ENCODE results near the gene KLHL12. TPM values are rescaled to one million over a fixed set of nuclear protein-coding genes. Genes with fewer than 3 reads are reported as not detected.
A peak's percentile ranks its signal among the peaks of the same experiment; 100 is the strongest.

KLHL12 gene
- 52.4 and 55.8 TPM in 2 replicates for total RNA-seq (2014; rRNA removed; shearing (Covaris generic); ENCODE audit: low replicate concordance)

DNA sequence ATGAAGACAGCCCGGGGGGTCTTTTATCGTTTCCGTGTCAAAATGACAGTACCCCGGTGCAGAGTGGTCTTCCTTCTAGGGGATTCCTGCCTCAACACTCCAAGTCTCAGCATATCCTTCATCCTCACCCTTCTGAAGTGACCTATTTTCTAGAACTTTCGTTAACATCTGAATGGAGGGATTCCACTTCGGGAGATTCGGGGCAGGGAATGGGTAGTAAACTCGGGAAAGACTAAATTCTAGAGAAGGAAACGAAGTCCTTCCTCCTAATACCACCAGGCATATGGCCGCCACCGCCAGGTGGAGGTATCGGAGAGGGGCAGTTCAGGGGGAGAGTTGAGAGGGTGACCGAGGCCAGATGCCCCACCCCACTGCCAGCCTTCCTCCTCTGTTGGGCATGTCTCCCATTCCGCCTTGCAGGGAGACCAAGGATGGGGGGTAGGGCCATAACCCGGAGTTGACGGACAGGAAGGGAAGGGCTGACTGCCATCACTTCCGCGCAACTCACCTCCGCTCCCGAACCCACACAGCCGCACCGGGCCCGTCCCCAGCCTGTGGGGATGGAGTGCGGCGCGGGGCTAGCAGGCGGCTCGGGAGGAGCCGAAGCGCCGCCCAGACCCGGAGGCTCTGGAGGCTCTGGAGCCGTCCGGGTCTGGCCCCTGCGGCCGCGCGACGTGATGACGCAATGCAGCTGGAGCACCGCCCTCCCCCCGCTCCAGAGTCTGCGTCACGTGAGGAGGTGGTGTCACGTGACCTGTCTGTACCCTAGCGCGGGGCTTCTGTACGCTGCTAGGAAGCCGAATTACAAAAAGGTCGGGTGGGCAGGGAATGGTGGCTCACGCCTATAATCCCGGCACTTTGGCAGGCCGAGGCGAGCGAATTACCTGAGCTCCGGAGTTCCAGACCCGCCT is at the start of gene KLHL12:
KLHL12 (minus strand) TSS at position 654 of the 911 bp plus-strand sequence. CDS start 2,072 bp downstream, outside the sequence.
- H3K9me3 ChIP-seq (ENCODE audit: low read length): no peaks in the 10 kb centered on the region

DNA sequence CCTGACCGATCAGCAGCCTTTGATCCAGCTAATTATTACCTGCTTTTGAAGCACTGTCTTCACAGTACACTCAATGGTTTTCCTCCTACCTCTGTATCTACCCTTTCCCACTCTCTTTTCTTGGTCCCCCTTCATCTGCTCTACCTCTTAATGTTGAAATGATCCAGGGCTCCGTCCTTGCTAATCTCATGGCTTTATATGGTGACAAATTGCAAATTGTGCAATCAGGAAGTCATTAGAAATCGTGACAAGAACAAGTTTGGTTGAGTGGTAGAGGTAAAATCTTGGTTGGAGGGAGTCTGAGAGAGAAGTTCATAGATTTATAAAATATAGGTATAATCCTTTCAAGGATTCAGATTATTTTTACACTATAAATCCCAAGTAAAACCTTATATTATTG is 49.6 kb upstream of the KLHL12 start:
- H3K4me2 ChIP-seq (ENCODE audit: low read depth, low read length, poor library complexity, severe bottlenecking): peak overlapping the region; percentile 38
- no peaks in the 10 kb centered on the region for H3K36me3 ChIP-seq (ENCODE audit: insufficient read depth, low read length)
- H3K27ac ChIP-seq (ENCODE audit: low read length): no peak overlapping the region
- no peaks in the 10 kb centered on the region for H3K9me2 ChIP-seq (replicated peaks; ENCODE audit: insufficient read depth, low read length)
- 0 out of 2 replicates have a peak overlapping the region, but pooled peaks have one; percentile 8 for H3K4me3 ChIP-seq (ENCODE audit: low read length)
- no peaks in the 10 kb centered on the region for H3K79me2 ChIP-seq (ENCODE audit: low read length)
- no peak for DNase-seq
- no peaks in the 10 kb centered on the region for H4K20me1 ChIP-seq (ENCODE audit: insufficient read depth, low read depth, low read length)
- H3K4me1 ChIP-seq (ENCODE audit: low read length): peaks cover 10% of the 10 kb centered on the region
- no peak overlapping the region for H3K9ac ChIP-seq (ENCODE audit: low read length)
- H3K27me3 ChIP-seq (ENCODE audit: low read length): no peaks in the 10 kb centered on the region
- H2AFZ ChIP-seq (ENCODE audit: low read length): peak overlapping the region; percentile 81; the same call in 1 of the 2 replicates
- no peaks in the 10 kb centered on the region for H3K9me3 ChIP-seq (ENCODE audit: low read length)

More for the DNA sequence above, at the start of gene KLHL12:
- Histone ChIP-seq H2AFZ (ENCODE audit: low read length) (peak within 1 kb of the TSS; percentile 70; the same call in 1 of the 2 replicates), H3K9me2 (replicated peaks; ENCODE audit: insufficient read depth, low read length) (no peaks in the 10 kb centered on the region), H3K36me3 (ENCODE audit: insufficient read depth, low read length) (peaks cover 11% of the 10 kb centered on the region), H4K20me1 (ENCODE audit: insufficient read depth, low read depth, low read length) (no peaks in the 10 kb centered on the region), H3K27ac (ENCODE audit: low read length) (peak within 1 kb of the TSS; percentile 44), H3K4me2 (ENCODE audit: low read depth, low read length, poor library complexity, severe bottlenecking) (peak within 1 kb of the TSS; percentile 96), H3K9ac (ENCODE audit: low read length) (peak within 1 kb of the TSS; percentile 77), H3K4me3 (ENCODE audit: low read length) (peak within 1 kb of the TSS; percentile 94), H3K27me3 (ENCODE audit: low read length) (no peaks in the 10 kb centered on the region), H3K79me2 (ENCODE audit: low read length) (peaks cover 45% of the 10 kb centered on the region), H3K4me1 (ENCODE audit: low read length) (peaks cover 28% of the 10 kb centered on the region)
- DNase-seq: peak; percentile 98

DNA sequence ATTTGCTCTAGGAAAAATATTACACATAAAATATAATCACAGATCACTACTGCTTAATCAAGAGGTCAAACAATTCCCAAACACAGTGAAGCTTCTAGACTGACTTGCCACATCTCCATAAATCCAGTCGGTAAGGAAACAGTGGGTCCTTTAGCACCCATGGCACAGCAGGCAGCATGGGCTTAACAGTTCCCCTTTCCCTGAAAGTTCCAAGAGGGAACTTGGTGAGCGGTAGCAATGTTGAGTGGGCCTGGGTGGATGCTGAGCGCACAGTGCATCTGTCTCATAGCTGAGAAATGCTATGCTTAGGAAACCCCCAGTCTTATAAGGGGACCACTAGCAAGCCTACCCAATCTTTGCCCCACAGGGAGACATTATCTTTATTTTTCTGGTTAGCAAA is 47.8 kb upstream of the KLHL12 start:
- no peak overlapping the region for H3K4me3 ChIP-seq (ENCODE audit: low read length)
- no peaks in the 10 kb centered on the region for H3K9me2 ChIP-seq (replicated peaks; ENCODE audit: insufficient read depth, low read length)
- no peak overlapping the region for H3K27ac ChIP-seq (ENCODE audit: low read length)
- no peak overlapping the region for H3K4me2 ChIP-seq (ENCODE audit: low read depth, low read length, poor library complexity, severe bottlenecking)
- no peaks in the 10 kb centered on the region for H4K20me1 ChIP-seq (ENCODE audit: insufficient read depth, low read depth, low read length)
- no peak for DNase-seq
- H3K9me3 ChIP-seq (ENCODE audit: low read length): no peaks in the 10 kb centered on the region
- no peaks in the 10 kb centered on the region for H3K79me2 ChIP-seq (ENCODE audit: low read length)
- no peaks in the 10 kb centered on the region for H3K36me3 ChIP-seq (ENCODE audit: insufficient read depth, low read length)
- H3K9ac ChIP-seq (ENCODE audit: low read length): no peak overlapping the region
- H3K4me1 ChIP-seq (ENCODE audit: low read length): peaks cover 10% of the 10 kb centered on the region
- H3K27me3 ChIP-seq (ENCODE audit: low read length): no peaks in the 10 kb centered on the region
- H2AFZ ChIP-seq (ENCODE audit: low read length): no peak overlapping the region

DNA sequence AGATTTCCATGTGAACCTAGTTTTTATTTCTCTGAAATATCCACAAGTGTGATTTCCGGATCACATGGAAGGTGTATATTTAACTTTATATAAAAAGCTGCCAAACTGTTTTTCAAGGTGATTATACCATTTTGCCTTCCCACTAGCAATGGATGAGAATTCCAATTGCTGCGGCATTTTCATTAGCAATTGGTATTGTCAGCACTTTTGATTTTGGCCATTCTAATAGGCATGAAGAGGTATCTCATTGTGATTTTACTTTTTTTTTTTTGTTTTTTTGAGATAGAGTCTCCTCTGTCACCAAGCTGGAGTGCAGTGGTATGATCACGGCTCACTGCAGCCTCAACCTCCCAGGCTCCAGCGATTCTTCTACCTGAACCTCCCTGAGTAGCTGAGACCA is 45.0 kb upstream of the KLHL12 start:
- H4K20me1 ChIP-seq (ENCODE audit: insufficient read depth, low read depth, low read length): no peaks in the 10 kb centered on the region
- no peak overlapping the region for H3K4me3 ChIP-seq (ENCODE audit: low read length)
- no peaks in the 10 kb centered on the region for H3K36me3 ChIP-seq (ENCODE audit: insufficient read depth, low read length)
- H3K79me2 ChIP-seq (ENCODE audit: low read length): no peaks in the 10 kb centered on the region; the same call in 1 of the 2 replicates
- H3K4me2 ChIP-seq (ENCODE audit: low read depth, low read length, poor library complexity, severe bottlenecking): no peak overlapping the region
- peaks cover 26% of the 10 kb centered on the region for H3K4me1 ChIP-seq (ENCODE audit: low read length)
- no peaks in the 10 kb centered on the region for H3K9me2 ChIP-seq (replicated peaks; ENCODE audit: insufficient read depth, low read length)
- H3K27ac ChIP-seq (ENCODE audit: low read length): no peak overlapping the region
- no peaks in the 10 kb centered on the region for H3K27me3 ChIP-seq (ENCODE audit: low read length)
- DNase-seq: no peak
- no peak overlapping the region for H3K9ac ChIP-seq (ENCODE audit: low read length)
- no peaks in the 10 kb centered on the region for H3K9me3 ChIP-seq (ENCODE audit: low read length)
- H2AFZ ChIP-seq (ENCODE audit: low read length): no peak overlapping the region

DNA sequence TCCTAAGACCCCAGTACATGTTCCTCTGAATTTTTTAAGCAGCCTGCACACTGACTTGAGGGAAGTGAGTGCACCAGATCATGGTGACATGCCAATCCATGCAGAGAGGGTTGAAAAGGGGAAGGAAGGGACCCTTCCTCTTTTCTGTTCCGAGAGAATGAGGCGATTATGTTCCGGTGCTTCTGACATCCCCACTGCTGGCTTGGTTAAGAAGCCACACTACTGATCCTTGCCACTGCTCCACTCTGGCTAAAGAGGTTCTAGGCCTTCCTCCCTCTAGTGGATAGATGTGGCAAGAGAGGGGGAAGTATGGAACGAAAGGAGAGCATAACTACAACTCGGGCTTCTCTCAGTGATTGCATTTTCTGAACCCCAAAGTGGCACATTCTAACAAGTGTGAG is 41.9 kb upstream of the KLHL12 start:
- Histone ChIP-seq H3K9me2 (replicated peaks; ENCODE audit: insufficient read depth, low read length) (no peaks in the 10 kb centered on the region), H3K27me3 (ENCODE audit: low read length) (no peaks in the 10 kb centered on the region), H4K20me1 (ENCODE audit: insufficient read depth, low read depth, low read length) (no peaks in the 10 kb centered on the region), H2AFZ (ENCODE audit: low read length) (peak overlapping the region; percentile 92), H3K4me2 (ENCODE audit: low read depth, low read length, poor library complexity, severe bottlenecking) (peak overlapping the region; percentile 71), H3K9ac (ENCODE audit: low read length) (peak overlapping the region; percentile 68), H3K27ac (ENCODE audit: low read length) (0 out of 2 replicates have a peak overlapping the region, but pooled peaks have one; percentile 41), H3K36me3 (ENCODE audit: insufficient read depth, low read length) (no peaks in the 10 kb centered on the region), H3K4me3 (ENCODE audit: low read length) (peak overlapping the region; percentile 68; the same call in 1 of the 2 replicates), H3K9me3 (ENCODE audit: low read length) (no peaks in the 10 kb centered on the region), H3K4me1 (ENCODE audit: low read length) (peaks cover 33% of the 10 kb centered on the region), H3K79me2 (ENCODE audit: low read length) (peaks cover 13% of the 10 kb centered on the region)
- peak; percentile 92 for DNase-seq

DNA sequence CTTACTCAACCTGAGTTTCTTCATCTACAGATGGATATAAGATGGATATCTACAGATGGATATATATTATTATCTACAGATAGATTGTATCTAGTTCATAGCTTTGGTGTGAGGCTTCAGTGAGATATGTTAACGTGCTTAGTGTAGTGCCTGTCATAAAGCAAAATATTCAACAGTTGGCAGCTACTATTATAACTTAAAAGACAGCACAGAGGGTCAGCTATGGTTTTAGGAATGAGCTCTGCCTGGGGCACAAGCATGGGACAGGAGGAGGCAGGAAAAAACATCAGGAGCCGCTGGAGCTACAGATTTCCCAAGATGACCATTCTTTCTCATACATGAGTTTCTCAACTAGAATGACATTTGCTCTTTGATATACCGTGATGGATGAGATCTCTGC is 41.3 kb upstream of the KLHL12 start:
- Histone ChIP-seq H3K4me1 (ENCODE audit: low read length) (peaks cover 33% of the 10 kb centered on the region), H3K4me3 (ENCODE audit: low read length) (peak overlapping the region; percentile 68; the same call in 1 of the 2 replicates), H3K79me2 (ENCODE audit: low read length) (peaks cover 13% of the 10 kb centered on the region), H4K20me1 (ENCODE audit: insufficient read depth, low read depth, low read length) (no peaks in the 10 kb centered on the region), H3K9me3 (ENCODE audit: low read length) (no peaks in the 10 kb centered on the region), H3K4me2 (ENCODE audit: low read depth, low read length, poor library complexity, severe bottlenecking) (peak overlapping the region; percentile 71), H3K27me3 (ENCODE audit: low read length) (no peaks in the 10 kb centered on the region), H3K9me2 (replicated peaks; ENCODE audit: insufficient read depth, low read length) (no peaks in the 10 kb centered on the region), H3K9ac (ENCODE audit: low read length) (peak overlapping the region; percentile 68), H3K27ac (ENCODE audit: low read length) (peak overlapping the region; percentile 41; the same call in 1 of the 2 replicates), H3K36me3 (ENCODE audit: insufficient read depth, low read length) (no peaks in the 10 kb centered on the region), H2AFZ (ENCODE audit: low read length) (peak overlapping the region; percentile 92)
- DNase-seq: no peak

DNA sequence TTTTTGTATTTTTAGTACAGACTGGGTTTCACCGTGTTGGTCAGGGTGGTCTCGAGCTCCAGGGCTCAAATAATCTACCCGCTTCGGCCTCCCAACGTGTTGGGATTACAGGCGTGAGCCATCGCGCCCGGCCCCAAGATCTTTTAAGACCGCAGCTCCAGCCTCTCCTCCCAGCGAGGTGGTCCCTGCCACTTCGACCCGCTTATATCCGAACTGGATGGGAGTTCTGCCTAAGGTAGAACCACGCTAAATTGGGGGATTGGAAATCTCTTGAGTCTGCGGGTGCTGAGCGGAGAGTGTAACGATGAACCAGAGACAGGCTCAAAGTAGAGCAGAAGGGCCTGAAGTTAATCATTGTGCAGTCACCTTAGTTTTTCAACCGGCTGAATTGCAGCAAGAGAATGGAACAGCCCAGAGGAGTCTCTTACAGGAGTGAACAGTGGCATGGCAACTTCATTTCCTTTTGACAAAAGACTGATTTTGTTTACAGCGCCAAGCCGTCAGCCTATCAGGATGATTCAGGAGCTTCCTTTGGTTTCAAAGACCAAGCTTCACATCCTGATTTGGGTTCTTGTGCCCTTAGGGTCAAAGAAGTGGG is 40.7 kb upstream of the KLHL12 start:
- peak; percentile 43 for DNase-seq
- Histone ChIP-seq H3K79me2 (ENCODE audit: low read length) (peaks cover 13% of the 10 kb centered on the region), H4K20me1 (ENCODE audit: insufficient read depth, low read depth, low read length) (no peaks in the 10 kb centered on the region), H3K4me2 (ENCODE audit: low read depth, low read length, poor library complexity, severe bottlenecking) (peak overlapping the region; percentile 71), H3K9me3 (ENCODE audit: low read length) (no peaks in the 10 kb centered on the region), H3K4me3 (ENCODE audit: low read length) (peak overlapping the region; percentile 68), H3K4me1 (ENCODE audit: low read length) (peaks cover 33% of the 10 kb centered on the region), H3K27ac (ENCODE audit: low read length) (peak overlapping the region; percentile 41), H3K9me2 (replicated peaks; ENCODE audit: insufficient read depth, low read length) (no peaks in the 10 kb centered on the region), H3K27me3 (ENCODE audit: low read length) (no peaks in the 10 kb centered on the region), H3K36me3 (ENCODE audit: insufficient read depth, low read length) (no peaks in the 10 kb centered on the region), H2AFZ (ENCODE audit: low read length) (peak overlapping the region; percentile 92), H3K9ac (ENCODE audit: low read length) (peak overlapping the region; percentile 68)
